DOHH2 (cell line): ENCODE data around the gene EZR.

Experiments
- H3F3A ChIP-seq: fragments of 200-600 bp; sonication (generic), shearing (Covaris generic); 2 replicates; pipeline ENCODE4 v1.6.0; 2016; ENCODE audit warnings: antibody characterized with exemption, mild to moderate bottlenecking; ENCODE audit not compliant: control insufficient read depth, insufficient read depth
- H3K27ac ChIP-seq: fragments of 200-600 bp; sonication (generic); 2 replicates; pipeline ENCODE4 v1.5.1; 2014; ENCODE audit warnings: low read depth, mild to moderate bottlenecking, low read length, moderate library complexity
- H3K27me3 ChIP-seq: fragments of 200-600 bp; sonication (generic); 2 replicates; pipeline ENCODE4 v1.6.1; 2014; ENCODE audit warnings: mild to moderate bottlenecking, low read length, mixed read lengths; ENCODE audit not compliant: control insufficient read depth
- H3K36me3 ChIP-seq: fragments of 200-600 bp; sonication (generic); 2 replicates; pipeline ENCODE4 v1.6.1; 2014; ENCODE audit warnings: mild to moderate bottlenecking, low read length, moderate library complexity, mixed read lengths; ENCODE audit not compliant: control insufficient read depth
- H3K4me1 ChIP-seq: fragments of 200-600 bp; sonication (generic); 2 replicates; pipeline ENCODE4 v1.6.1; 2014; ENCODE audit warnings: mild to moderate bottlenecking, low read length, mixed read lengths; ENCODE audit not compliant: control insufficient read depth
- H3K4me2 ChIP-seq: fragments of 200-600 bp; sonication (generic); 2 replicates; pipeline ENCODE4 v1.6.0; 2014; ENCODE audit warnings: mild to moderate bottlenecking, low read length, moderate library complexity
- H3K4me3 ChIP-seq: fragments of 200-600 bp; sonication (generic); 2 replicates; pipeline ENCODE4 v1.5.1; 2014; ENCODE audit warnings: mild to moderate bottlenecking, low read length, mixed read lengths
- H3K79me2 ChIP-seq: fragments of 200-600 bp; sonication (generic); 2 replicates; pipeline ENCODE4 v1.6.1; 2014; ENCODE audit warnings: mild to moderate bottlenecking, low read length, mixed read lengths; ENCODE audit not compliant: control insufficient read depth
- H3K9me2 ChIP-seq: fragments of 200-600 bp; sonication (generic); replicated peaks from 2 replicates; pipeline ENCODE4 v1.6.1; 2014; ENCODE audit warnings: mild to moderate bottlenecking, low read length, mixed read lengths; ENCODE audit not compliant: control insufficient read depth
- H3K9me3 ChIP-seq: fragments of 200-600 bp; sonication (generic); 2 replicates; pipeline ENCODE4 v1.6.1; 2014; ENCODE audit warnings: antibody characterized with exemption, low read length, mixed read lengths; ENCODE audit not compliant: control insufficient read depth, insufficient read depth
- H4K20me1 ChIP-seq: fragments of 200-600 bp; sonication (generic); 2 replicates; pipeline ENCODE4 v1.6.0; 2014; ENCODE audit warnings: low read depth, mild to moderate bottlenecking, antibody characterized with exemption, low read length, moderate library complexity; ENCODE audit not compliant: control insufficient read depth, insufficient read depth
- EZH2phosphoT487 ChIP-seq: fragments of 200-600 bp; sonication (generic); IDR thresholded peaks from 2 replicates; pipeline ENCODE4 v1.6.1; 2017; ENCODE audit warnings: borderline replicate concordance, mild to moderate bottlenecking, antibody characterized with exemption, low read length, moderate library complexity, mixed read lengths
- TF ChIP-seq, protein P1 (sequence below): fragments of 200-600 bp; sonication (generic); IDR thresholded peaks from one replicate; pipeline ENCODE4 v1.5.1; 2014; ENCODE audit warnings: antibody characterized with exemption, mild to moderate bottlenecking, low read depth, low read length; ENCODE audit not compliant: poor library complexity, severe bottlenecking

EZR gene

DNA sequence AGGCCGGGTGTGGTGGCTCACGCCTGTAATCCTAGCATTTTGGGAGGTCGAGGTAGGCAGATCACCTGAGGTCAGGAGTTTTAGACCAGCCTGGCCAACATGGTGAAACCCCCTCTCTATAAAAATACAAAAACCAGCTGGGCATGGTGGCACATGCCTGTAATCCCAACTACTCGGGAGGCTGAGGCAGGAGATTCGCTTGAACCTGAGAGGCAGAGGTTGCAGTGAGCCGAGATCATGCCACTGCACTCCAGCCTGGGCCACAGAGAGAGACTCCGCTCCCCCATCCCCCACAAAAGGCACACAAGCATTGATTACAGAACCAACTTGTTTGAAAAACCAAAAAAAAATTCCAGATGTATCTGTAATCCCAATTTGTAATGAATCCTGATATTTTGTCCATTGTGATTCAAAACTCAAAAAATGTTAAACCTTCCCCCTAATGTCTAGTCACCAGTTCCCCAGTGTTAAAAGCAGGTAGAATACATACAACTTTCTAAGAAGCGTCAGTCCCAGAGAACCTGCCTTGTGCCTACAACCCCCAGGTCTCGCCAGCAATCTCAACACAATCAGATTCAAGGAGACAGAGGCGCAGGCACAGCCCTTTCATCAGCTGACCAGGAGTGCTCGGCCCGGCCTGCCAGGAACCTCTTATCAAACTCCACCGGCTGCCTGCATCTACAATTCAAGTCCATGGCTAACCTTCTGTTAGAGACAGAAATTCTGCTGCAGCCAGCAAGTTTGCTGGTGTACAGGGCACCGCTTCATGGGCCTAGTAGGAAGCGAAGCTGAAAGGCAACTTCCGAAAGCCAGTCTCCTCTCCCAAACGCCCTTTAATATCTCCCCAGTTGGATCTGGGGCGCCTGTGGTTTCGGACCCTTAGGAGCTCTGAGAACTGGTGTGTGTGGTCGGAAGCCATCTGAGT, 2.1 kb downstream of the EZR start:
- Histone ChIP-seq H3K27me3 (no peaks in the 10 kb centered on the region), H4K20me1 (peaks cover 41% of the 10 kb centered on the region), H3K4me3 (peak overlapping the region; percentile 94), H3K4me1 (peaks cover 49% of the 10 kb centered on the region), H3K9me3 (no peaks in the 10 kb centered on the region), H3F3A (peaks cover 52% of the 10 kb centered on the region), H3K4me2 (peak overlapping the region; percentile 97), H3K9me2 (no peaks in the 10 kb centered on the region), H3K27ac (peak overlapping the region; percentile 99), H3K36me3 (peaks cover 64% of the 10 kb centered on the region), H3K79me2 (peaks cover 75% of the 10 kb centered on the region)
- TF ChIP-seq, protein P1, sequence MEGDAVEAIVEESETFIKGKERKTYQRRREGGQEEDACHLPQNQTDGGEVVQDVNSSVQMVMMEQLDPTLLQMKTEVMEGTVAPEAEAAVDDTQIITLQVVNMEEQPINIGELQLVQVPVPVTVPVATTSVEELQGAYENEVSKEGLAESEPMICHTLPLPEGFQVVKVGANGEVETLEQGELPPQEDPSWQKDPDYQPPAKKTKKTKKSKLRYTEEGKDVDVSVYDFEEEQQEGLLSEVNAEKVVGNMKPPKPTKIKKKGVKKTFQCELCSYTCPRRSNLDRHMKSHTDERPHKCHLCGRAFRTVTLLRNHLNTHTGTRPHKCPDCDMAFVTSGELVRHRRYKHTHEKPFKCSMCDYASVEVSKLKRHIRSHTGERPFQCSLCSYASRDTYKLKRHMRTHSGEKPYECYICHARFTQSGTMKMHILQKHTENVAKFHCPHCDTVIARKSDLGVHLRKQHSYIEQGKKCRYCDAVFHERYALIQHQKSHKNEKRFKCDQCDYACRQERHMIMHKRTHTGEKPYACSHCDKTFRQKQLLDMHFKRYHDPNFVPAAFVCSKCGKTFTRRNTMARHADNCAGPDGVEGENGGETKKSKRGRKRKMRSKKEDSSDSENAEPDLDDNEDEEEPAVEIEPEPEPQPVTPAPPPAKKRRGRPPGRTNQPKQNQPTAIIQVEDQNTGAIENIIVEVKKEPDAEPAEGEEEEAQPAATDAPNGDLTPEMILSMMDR: no peak
- TF ChIP-seq EZH2phosphoT487: no peak

DNA sequence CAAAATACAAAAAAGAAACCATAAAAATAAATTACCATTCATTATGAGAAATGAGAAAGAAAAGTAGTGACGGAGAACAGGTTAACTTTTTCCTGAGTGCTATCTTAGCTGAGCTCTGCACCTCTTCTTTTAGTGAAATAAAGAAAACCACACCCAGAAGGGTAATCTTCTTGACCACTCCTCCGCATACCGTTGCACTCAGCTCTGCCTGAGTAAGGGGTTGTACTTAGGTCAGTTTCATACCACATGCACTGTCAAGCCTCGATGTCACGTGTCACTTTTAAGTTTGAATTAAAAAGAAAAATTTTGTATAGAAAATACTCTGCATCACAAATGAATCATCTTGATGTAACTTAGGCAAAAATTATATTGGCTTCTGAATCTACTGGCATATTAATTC, 2.8 kb downstream of the EZR start:
- peak overlapping the region; percentile 99 for H3K27ac ChIP-seq
- H3K36me3 ChIP-seq: peaks cover 72% of the 10 kb centered on the region
- H4K20me1 ChIP-seq: peaks cover 41% of the 10 kb centered on the region
- H3K4me3 ChIP-seq: peak overlapping the region; percentile 94
- no peaks in the 10 kb centered on the region for H3K9me2 ChIP-seq
- peaks cover 60% of the 10 kb centered on the region for H3F3A ChIP-seq
- H3K79me2 ChIP-seq: peaks cover 83% of the 10 kb centered on the region
- no peaks in the 10 kb centered on the region for H3K27me3 ChIP-seq
- peaks cover 57% of the 10 kb centered on the region for H3K4me1 ChIP-seq
- H3K9me3 ChIP-seq: no peaks in the 10 kb centered on the region
- no peak for TF ChIP-seq EZH2phosphoT487
- TF ChIP-seq, protein P1: no peak
- H3K4me2 ChIP-seq: peak overlapping the region; percentile 97

DNA sequence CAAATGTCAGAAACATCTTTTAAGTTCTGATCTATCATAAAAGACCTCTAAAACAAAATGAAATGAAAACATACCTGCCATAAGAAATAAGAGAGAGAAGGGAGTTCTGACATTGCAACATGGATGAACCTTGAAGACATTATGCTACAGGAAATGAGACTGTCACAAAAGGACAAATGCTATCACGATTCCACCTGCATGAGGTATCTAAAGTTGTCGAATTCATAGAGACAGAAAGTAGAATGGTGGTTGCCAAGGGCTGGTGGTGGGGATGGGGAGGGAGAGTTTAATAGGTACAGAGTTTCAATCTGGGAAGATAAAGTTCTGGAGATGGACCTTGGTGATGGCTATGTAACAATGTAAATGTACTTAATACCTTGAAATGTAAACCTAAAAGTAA, 3.3 kb downstream of the EZR start:
- Histone ChIP-seq H3K9me3 (no peaks in the 10 kb centered on the region), H3F3A (peaks cover 64% of the 10 kb centered on the region), H3K27ac (peak overlapping the region; percentile 99), H3K4me3 (peak overlapping the region; percentile 94), H3K79me2 (peaks cover 87% of the 10 kb centered on the region), H3K27me3 (no peaks in the 10 kb centered on the region), H4K20me1 (peaks cover 41% of the 10 kb centered on the region), H3K9me2 (no peaks in the 10 kb centered on the region), H3K36me3 (peaks cover 76% of the 10 kb centered on the region), H3K4me1 (peaks cover 61% of the 10 kb centered on the region), H3K4me2 (peak overlapping the region; percentile 97)
- TF ChIP-seq, protein P1: no peak
- TF ChIP-seq EZH2phosphoT487: no peak
